ENCODE measurements around the gene LMNB1.

DNA sequence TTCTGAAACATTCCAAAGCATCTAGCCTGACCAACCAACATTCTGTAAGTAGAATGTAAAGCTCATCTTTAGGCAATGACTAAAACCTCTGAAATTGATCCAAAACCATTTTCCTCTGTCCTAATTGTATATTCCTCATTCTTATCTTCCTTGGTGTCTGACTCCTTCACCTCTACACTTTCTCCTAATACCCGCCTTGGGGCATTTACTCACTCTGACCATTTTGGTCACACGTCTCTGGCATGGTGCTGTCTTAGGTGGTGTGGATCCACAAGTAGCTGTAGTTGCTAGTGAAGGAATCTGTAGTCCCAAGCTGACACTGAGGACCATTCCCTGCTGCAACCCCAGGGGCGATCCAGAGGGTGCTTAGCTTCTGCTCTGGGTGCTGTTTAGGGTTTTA lies 40.8 kb upstream of the LMNB1 start:
- TF ChIP-seq, protein P1, sequence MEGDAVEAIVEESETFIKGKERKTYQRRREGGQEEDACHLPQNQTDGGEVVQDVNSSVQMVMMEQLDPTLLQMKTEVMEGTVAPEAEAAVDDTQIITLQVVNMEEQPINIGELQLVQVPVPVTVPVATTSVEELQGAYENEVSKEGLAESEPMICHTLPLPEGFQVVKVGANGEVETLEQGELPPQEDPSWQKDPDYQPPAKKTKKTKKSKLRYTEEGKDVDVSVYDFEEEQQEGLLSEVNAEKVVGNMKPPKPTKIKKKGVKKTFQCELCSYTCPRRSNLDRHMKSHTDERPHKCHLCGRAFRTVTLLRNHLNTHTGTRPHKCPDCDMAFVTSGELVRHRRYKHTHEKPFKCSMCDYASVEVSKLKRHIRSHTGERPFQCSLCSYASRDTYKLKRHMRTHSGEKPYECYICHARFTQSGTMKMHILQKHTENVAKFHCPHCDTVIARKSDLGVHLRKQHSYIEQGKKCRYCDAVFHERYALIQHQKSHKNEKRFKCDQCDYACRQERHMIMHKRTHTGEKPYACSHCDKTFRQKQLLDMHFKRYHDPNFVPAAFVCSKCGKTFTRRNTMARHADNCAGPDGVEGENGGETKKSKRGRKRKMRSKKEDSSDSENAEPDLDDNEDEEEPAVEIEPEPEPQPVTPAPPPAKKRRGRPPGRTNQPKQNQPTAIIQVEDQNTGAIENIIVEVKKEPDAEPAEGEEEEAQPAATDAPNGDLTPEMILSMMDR (IDR thresholded peaks at IDR 0.05) = no peak
- no peak for TF ChIP-seq POLR2A (IDR thresholded peaks at IDR 0.05)
